GM21717 (cell line): ENCODE results near the gene DNAH14.

ENCODE experiments used
- ATAC-seq: cut with Tn5 transposase; IDR thresholded peaks from one replicate; pipeline ENCODE4 v1.9.1; 2021; ENCODE audit warnings: mild to moderate bottlenecking, moderate library complexity; ENCODE audit not compliant: unreplicated experiment

DNAH14 gene

GRCh38 chr1:225423518-225423855 is 494.0 kb downstream of the DNAH14 start:
- ATAC-seq: no peak

GRCh38 chr1:225424562-225425200 is 495.2 kb downstream of the DNAH14 start:
- ATAC-seq: no peak

- no peak for ATAC-seq
Measured at GRCh38 chr1:225425201-225425786, 495.8 kb downstream of the DNAH14 start.

GRCh38 chr1:225426395-225427234 is 497.1 kb downstream of the DNAH14 start:
- ATAC-seq: no peak

- peak; percentile 39 for ATAC-seq
Measured at GRCh38 chr1:225427235-225428067, 498.0 kb downstream of the DNAH14 start, which contains the start of gene LBR. Gene LBR (minus strand): TSS chr1:225428038. CDS start chr1:225424075, 3,963 bp downstream.

GRCh38 chr1:225428068-225428880 is 498.8 kb downstream of the DNAH14 start:
- ATAC-seq: peak; percentile 90

DNA sequence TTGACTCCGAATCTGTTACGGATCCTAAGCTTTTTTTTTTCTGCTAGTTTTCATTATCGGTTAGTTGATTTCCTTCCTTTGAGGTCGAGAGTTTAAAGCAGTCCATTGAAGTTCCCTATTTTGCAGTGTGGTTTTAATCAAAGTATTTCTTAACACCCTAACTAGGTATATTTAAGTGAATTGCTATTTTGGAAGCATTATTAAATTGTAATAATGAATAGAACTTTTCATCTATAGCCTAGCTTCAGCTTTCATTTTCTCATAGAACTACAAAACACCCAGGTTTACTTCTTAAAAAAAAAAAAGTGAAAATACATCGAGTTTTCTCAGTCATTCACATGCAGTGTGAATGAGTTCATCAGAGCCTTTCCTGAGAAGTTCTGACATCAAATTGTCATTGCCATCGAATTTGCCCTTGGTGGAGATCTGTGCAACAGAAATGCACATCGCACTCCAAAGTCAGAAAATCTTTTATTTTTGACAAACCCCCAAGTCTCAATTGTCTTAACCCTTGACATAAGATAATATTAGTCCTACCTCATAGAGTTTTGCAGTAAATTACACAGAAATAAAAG is 499.5 kb downstream of the DNAH14 start:
- ATAC-seq: peak; percentile 15

- no peak for ATAC-seq
Measured at GRCh38 chr1:225430301-225430700, 500.8 kb downstream of the DNAH14 start.

DNA sequence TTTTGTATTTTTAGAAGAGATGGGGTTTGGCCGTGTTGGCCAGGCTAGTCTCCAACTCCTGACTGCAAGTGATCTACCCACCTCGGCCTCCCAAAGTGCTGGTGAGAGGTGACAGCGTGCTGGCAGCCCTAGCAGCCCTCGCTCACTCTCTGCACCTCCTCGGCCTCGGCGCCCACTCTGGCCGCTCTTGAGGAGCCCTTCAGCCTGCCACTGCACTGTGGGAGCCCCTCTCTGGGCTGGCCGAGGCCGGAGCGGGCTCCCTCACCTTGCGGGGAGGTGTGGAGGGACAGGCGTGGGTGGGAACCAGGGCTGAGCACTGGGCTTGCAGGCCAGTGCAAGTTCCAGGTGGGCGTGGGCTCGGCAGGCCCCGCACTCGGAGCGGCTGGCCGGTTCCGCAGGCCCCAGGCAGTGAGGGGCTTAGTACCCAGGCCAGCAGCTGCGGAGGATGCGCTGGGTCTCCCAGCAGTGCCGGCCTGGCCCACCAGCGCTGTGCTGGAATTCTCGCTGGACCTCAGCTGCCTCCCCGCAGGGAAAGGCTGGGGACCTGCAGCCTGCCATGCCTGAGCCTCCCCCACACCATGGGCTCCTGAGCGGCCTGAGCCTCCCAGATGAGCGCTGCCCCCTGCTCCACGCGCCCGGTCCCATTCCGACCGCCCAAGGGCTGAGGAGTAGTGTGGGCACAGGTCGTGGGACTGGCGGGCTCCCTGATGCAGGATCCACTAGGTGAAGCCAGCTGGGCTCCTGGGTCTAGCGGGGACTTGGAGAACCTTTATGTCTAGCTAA is 501.8 kb downstream of the DNAH14 start:
- no peak for ATAC-seq

DNA sequence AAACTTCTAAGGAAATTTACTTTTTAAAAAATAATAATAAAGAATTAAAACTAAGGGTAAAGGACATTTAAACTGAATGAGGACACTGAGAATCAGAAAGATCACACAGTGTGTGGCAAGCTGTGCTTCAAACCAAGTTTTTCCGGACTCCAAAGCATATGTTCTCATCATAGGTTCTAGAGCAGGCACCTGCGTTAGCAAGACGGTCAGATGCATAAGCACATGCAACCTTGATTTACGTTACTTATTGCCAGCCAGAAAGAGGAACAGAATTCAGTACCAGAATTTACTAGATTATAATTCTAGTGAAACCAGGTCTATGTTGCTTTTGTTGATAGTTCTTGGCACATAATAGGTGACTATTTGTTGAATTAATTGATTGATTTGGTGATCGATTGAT is 504.6 kb downstream of the DNAH14 start:
- no peak for ATAC-seq

GRCh38 chr1:225435076-225435475 is 505.6 kb downstream of the DNAH14 start:
- ATAC-seq: no peak

DNA sequence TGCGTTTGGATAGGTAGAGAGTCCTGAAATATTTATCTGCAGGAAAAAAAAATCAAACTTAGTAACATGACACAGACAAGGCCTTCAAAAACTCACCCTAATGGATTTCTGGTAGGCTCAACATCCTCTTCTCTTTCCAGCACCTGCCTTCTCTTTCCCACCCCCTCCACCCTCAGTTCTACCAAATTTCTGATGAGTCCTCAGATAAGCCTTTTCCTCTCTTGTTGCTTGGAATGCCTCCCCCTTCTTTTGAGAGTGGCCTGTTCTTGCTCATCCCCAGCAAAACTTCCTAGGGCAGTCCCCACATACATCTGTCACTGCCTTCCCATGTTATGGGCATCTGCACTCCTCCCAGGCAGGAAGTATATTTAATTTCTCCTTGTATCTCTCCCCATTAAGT is 506.0 kb downstream of the DNAH14 start:
- ATAC-seq: peak; percentile 31

- ATAC-seq: peak; percentile 76
Measured at GRCh38 chr1:225435957-225436392, 506.5 kb downstream of the DNAH14 start.

DNA sequence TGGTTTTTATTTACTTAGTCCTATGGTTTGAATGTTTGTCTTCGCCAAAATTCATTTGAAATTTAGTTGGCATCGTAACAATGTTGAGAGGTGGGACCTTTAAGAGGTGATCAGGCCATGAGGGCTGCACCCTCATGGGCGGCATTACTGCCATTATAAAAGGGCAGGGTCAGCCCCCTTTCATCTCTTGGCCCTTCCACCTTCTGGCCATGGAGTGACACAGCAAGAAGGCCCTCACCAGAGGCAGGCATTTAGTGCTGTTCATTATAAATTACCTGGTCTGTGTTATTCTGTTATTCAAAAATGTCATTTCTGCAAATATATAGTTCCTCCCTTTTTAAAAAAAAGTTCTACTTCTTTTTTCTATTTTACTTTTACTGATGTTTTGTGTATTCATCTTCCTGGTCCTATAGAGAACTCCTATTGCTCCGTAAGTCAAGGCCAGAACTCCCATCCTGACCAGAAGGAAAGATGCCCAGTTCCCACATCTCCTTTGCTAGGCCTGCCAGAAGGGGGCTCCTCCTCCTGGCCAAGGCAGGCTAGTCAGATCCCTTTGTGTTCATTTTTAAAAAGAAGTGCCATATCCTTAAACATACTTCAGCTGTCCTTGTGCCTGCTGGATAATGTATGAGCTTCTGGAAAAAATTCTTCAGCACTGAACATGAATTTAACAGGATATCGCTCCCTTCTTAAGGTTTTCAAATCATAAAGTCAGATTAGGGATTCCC is 508.4 kb downstream of the DNAH14 start:
- no peak for ATAC-seq

DNA sequence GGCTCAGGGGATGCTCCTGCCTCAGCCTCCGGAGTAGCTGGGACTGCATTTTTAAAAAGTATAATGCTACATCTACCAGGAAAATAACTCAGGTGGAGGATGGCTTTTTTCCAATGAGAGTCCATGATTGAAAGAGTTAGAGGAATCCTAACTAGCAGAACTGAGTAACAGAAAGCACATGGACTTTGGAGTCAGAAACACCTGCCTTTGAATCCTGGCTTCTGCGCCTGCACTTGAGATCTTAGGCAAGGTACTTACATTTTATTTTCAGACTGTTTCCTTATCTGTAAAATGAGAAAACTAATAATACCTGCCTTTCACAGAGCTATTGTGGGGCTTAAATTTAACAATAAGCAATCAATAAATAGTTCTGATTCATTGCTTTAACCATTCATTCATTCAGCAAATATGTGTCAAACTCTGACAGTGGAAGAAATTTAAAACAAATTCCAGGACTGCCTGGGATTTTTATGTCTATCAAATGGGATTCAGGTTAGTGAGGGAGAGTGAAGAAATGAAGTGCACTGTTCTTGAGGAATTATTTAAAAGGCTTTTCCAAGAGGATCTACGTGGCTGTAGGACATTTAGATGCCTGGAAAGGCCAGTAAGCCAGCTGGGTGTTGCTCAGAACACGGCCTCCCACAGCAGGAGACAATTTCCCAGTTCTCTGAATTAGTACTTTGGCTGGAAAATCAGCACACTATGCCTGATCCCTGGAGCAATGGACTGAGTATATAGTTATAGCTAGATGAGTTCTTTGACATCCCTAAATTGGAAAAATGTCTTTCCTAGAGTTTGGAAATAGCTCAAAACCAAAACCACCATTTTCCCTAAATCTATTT is 511.1 kb downstream of the DNAH14 start:
- no peak for ATAC-seq

GRCh38 chr1:225441314-225442122 is 512.0 kb downstream of the DNAH14 start:
- ATAC-seq: peak; percentile 31

DNA sequence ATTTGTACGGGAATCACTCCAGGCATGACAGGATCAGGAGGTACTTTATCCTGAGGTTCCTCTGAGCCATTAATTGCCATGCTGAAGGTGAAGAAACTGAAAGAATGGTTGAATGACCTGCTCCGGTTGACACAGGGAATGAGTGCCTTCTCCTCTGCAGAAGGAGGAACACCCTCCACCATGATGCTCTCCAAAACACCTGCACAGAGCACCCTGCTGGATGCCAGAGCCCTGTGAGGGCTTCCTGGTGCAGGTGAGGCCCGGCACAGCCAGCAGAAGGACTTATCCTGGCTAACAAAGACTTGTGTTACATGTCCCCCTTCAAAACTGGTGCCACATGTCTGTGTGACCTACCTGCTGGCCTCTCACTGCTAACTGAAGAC is 512.6 kb downstream of the DNAH14 start:
- no peak for ATAC-seq
